Activated T-cell treated with anti-CD3 and anti-CD28 coated beads, Interleukin-2, amount 50 U/mL, for 24 hours (primary cell): ENCODE data around the gene BCL7A.

Source experiments
- DNase-seq: peaks from one replicate; pipeline ENCODE4 v3.0.0-alpha.2; 2020
- H3K27ac Mint-ChIP-seq: 2 replicates; pipeline ENCODE4 v1.8.0; 2020; ENCODE audit warnings: mild to moderate bottlenecking, mixed read lengths
- H3K27me3 Mint-ChIP-seq: 2 replicates; pipeline ENCODE4 v1.8.0; 2020; ENCODE audit warnings: mixed read lengths
- H3K36me3 Mint-ChIP-seq: 2 replicates; pipeline ENCODE4 v1.8.0; 2020; ENCODE audit warnings: low read depth, mixed read lengths
- H3K4me1 Mint-ChIP-seq: 2 replicates; pipeline ENCODE4 v1.8.0; 2020; ENCODE audit warnings: low read depth, mixed read lengths
- H3K4me3 Mint-ChIP-seq: 2 replicates; pipeline ENCODE4 v1.8.0; 2020; ENCODE audit warnings: mild to moderate bottlenecking, moderate library complexity, mixed read lengths
- H3K9me3 Mint-ChIP-seq: 2 replicates; pipeline ENCODE4 v1.8.0; 2020; ENCODE audit warnings: mixed read lengths

Gene BCL7A

DNA sequence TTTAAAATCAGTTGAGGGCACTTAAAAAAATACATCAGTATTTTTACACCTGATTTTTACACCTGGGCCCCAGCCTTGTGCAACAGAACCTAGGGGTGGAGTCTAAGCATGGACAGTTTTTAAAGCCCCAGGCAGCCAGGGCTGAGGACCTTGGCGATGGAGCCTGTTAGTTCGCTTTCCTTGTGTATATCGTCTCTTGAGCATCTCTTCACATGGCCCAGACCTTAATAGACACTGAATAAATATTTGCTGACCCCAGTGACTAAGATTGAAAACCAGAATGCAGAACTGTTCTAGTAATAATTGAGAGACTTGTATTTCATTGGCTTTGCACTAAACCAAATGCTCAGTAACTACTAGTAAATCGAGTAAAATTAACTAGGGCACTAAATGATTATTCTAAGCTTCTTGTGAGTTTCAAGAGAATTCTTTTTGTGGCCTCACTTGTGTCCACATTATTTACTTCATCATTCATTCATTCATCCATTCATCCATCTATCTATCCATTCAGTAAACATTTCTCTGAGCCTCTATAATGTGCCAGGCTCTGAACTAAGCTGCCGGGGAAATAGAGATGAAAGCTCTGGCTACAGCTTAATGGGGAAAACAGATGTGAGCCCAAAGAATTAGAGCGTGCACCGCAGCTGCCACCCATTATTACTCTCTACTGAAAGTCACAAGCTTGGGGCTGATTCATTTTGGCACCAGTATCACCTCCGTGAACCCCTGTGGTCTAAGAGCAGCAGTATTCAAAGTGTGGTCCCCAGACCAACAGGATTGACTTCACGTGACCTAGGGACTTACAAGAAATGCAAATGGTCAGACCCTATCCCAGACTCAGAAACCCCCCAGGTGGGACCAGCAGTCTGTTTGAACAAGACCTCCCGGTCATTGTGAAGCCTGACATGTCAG is 30.7 kb upstream of the BCL7A start:
- DNase-seq = peak; percentile 42
- peak overlapping the region; percentile 97 for H3K27ac Mint-ChIP-seq
- H3K4me3 Mint-ChIP-seq = peak overlapping the region; percentile 68
- no peaks in the 10 kb centered on the region for H3K9me3 Mint-ChIP-seq
- peaks cover 21% of the 10 kb centered on the region for H3K4me1 Mint-ChIP-seq
- peaks cover 3% of the 10 kb centered on the region for H3K27me3 Mint-ChIP-seq
- no peaks in the 10 kb centered on the region for H3K36me3 Mint-ChIP-seq

DNA sequence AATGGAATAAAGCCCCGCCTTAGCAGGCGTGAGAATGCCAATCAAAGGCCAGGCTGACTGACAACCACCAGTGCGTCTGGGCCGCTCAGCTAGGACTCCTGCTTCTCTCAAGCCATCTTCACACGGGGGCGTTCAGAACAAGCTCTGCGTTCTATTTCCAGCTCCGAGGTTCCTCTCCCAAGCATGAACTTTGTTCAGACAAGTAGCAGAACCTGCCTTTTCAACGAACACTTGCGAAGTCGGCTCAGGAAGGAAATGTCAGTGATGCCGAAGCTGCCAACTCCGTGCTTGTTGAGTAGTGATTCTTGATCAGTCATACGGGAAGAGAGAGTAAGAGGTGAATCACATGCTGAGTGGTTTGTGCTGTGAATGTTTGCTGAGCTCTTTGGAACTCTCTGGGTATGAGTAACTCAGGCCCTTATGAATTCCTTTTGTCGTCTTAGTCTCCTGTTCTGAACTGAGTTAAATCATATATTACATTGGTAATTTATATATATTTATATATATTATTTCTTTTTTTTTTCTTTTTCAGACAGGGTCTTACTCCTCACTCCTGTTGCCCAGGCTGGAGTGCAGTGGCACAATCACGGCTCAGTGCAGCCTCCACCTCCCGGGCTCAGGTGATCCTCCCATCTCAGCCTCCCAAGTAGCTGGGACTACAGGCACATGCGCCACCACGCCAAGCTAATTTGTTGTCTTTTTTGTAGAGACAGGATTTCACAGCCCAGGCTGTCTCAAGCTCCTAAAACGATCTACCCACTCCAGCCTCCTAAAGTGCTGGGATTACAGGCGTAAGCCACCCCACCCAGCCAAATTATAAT is 29.4 kb upstream of the BCL7A start:
- Mint-ChIP-seq H3K36me3 (no peaks in the 10 kb centered on the region), H3K27ac (peak overlapping the region; percentile 97), H3K27me3 (peaks cover 9% of the 10 kb centered on the region), H3K9me3 (no peaks in the 10 kb centered on the region), H3K4me3 (peak overlapping the region; percentile 68), H3K4me1 (peaks cover 21% of the 10 kb centered on the region)
- DNase-seq = peak; percentile 74

DNA sequence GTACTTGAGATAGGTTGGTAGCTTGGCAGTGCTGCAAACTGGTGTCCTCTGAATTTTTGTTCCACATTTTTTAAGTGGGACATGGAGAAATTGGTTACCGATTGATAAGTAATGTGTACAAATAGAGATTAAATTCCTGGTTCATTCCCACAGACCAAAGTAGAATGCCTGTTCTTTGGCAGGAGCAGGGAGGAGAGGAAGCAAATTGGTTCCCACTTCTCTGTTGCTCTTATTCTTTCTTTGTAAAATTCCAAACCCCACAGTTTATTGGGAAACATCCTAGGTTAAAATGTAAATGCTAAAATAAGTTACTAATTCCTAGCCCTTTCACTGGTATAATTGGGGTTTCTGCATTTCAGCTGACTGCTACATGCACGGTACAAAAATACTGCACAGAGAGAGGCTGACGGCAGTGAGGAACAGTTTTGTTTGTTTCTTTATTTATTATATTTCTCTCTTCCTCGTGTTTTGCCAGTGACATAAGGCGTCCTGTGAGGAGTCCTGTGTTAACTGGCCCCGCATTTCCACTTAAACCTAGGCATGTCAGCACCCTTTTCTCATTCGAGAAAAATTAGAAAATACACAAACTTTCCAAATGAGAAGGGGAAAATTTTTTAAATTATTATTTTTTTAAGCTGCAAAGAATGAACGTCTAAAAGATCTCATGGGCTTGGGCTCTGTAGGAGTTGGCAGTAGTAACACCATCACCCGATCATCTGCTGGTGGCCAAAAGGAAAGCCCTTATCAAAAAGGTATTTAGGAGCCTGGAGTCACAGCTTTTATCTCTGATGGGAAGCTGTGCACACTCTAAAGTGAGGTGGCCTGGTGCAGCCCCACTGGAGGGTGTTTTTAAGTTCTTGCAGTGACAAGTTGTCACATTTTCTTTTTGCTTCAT is 25.4 kb upstream of the BCL7A start:
- Mint-ChIP-seq H3K4me1 (peaks cover 12% of the 10 kb centered on the region), H3K4me3 (no peak overlapping the region), H3K27ac (no peak overlapping the region), H3K27me3 (peaks cover 9% of the 10 kb centered on the region), H3K9me3 (peaks cover 3% of the 10 kb centered on the region), H3K36me3 (no peaks in the 10 kb centered on the region)
- no peak for DNase-seq

DNA sequence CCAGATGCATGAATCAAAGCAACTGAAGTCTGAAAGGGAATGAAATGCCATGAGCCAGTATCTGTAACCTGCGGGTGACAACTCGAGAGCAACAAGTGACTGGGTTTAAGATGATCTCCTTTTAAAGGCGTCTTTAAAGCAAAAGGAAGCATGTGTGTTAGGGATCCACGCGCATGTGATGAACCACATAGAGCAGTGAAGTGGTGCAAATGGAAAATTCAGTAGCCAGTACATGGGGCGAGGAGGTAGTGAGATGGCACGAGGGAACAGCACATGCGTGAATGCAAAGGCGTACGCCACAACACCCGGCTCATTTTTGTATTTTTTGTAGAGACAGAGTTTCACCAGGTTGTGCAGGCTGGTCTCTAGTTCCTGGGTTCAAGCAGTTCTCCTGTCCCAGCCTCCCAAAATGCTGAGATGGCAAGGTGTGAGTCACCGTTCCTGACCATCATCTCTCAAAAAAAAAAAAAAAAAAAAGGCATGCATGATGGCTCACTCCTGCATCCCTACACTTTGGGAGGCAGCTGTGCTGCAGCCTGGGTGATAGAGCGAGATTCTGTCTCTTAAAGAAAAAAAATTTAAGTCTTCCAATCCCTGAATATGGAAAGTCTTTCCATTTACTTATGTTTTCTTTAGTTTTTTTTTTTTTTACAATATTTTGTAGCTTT is 24.6 kb upstream of the BCL7A start:
- H3K9me3 Mint-ChIP-seq = peaks cover 3% of the 10 kb centered on the region
- no peak overlapping the region for H3K27ac Mint-ChIP-seq
- no peaks in the 10 kb centered on the region for H3K36me3 Mint-ChIP-seq
- H3K4me3 Mint-ChIP-seq = no peak overlapping the region
- H3K27me3 Mint-ChIP-seq = peaks cover 9% of the 10 kb centered on the region
- DNase-seq = no peak
- peaks cover 4% of the 10 kb centered on the region for H3K4me1 Mint-ChIP-seq

DNA sequence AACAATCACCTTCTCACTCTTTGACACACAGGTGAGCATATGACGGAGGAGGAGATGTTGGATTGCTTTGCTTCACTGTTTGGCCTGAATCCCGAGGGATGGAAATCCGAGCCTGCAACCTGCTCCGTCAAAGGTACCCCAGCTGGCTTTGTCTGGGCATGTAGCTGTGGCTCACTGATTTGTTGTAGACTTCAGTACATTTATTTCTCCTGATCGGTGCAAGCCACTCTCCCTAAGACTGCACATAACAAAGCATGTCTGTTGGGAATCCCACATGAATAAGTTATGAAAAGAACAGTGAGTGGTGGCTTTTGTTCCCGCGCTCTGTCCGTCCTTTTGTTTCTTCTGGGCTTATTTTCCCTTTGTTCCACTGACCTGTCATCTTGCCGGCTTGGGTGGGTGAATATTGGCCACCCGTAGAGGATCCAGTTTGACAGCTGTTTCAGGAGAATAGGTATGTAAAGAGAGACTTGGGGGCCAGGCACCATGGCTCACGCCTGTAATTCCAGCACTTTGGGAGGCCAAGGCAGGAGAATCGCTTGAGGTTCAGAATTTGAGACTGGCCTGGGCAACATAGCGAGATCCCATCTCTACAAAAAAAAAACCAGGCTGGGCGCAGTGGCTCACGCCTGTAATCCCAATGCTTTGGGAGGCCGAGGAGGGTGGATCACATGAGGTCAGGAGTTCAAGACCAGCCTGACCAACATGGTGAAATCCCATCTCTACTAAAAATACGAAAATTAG is 20.0 kb upstream of the BCL7A start:
- Mint-ChIP-seq H3K4me3 (no peak overlapping the region), H3K36me3 (no peaks in the 10 kb centered on the region), H3K4me1 (peaks cover 24% of the 10 kb centered on the region), H3K27me3 (peaks cover 18% of the 10 kb centered on the region), H3K9me3 (peaks cover 3% of the 10 kb centered on the region), H3K27ac (no peak overlapping the region)
- no peak for DNase-seq

- no peak for DNase-seq
- Mint-ChIP-seq H3K36me3 (no peaks in the 10 kb centered on the region), H3K9me3 (peaks cover 3% of the 10 kb centered on the region), H3K4me3 (no peak overlapping the region), H3K27ac (no peak overlapping the region), H3K27me3 (peaks cover 15% of the 10 kb centered on the region), H3K4me1 (peaks cover 27% of the 10 kb centered on the region)
Observed at GRCh38 chr12:122003651-122004611, 17.8 kb upstream of the BCL7A start.

DNA sequence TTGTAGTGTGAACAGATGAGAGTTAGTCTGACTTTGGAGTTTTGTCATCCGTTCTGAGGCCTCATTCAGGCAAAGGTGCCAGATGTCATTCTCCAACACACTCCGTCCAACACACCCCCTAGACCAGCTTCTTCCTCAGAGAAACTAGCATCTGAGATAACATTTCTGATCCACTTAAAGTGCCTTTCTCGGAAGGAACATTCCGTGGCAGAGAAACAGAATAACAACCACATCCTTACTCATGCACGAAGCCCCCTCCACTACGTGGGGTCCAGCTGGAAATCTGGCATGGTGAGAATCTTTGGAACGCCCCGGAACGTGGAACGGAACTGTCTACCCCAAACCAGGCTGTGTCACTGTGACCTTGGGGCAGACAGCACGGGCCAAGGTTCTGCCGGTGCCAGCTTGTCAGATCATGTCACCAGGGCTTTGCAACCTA is 17.0 kb upstream of the BCL7A start:
- Mint-ChIP-seq H3K36me3 (no peaks in the 10 kb centered on the region), H3K27me3 (peaks cover 15% of the 10 kb centered on the region), H3K9me3 (peaks cover 1% of the 10 kb centered on the region), H3K27ac (no peak overlapping the region), H3K4me3 (no peak overlapping the region), H3K4me1 (peaks cover 27% of the 10 kb centered on the region)
- DNase-seq = no peak

DNA sequence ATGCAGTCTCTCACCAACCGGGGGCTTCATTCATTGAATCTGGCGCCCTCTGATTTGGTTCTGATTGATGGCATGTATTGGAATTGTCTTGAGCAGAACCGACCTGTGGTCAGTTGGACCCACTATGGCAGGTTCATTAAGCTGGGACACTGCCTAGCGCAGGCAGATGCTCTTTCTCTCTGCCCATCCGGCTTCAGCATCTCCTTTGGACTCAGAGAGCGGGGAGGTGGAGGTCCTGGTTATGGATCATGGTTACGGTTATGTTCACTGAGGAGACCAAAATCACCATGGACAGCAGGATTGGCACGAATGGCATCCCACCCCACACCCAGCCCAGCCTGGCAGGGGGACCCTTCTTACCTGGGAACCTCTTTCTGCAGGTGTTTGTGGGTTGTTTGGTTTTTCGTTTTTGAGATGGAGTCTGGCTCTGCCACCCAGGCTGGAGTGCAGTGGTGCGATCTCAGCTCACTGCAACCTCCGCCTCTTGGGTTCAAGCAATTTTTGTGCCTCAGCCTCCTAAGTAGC is 16.4 kb upstream of the BCL7A start:
- no peak for DNase-seq
- Mint-ChIP-seq H3K36me3 (no peaks in the 10 kb centered on the region), H3K4me3 (no peak overlapping the region), H3K9me3 (no peaks in the 10 kb centered on the region), H3K27me3 (peaks cover 15% of the 10 kb centered on the region), H3K27ac (no peak overlapping the region), H3K4me1 (peaks cover 27% of the 10 kb centered on the region)

DNA sequence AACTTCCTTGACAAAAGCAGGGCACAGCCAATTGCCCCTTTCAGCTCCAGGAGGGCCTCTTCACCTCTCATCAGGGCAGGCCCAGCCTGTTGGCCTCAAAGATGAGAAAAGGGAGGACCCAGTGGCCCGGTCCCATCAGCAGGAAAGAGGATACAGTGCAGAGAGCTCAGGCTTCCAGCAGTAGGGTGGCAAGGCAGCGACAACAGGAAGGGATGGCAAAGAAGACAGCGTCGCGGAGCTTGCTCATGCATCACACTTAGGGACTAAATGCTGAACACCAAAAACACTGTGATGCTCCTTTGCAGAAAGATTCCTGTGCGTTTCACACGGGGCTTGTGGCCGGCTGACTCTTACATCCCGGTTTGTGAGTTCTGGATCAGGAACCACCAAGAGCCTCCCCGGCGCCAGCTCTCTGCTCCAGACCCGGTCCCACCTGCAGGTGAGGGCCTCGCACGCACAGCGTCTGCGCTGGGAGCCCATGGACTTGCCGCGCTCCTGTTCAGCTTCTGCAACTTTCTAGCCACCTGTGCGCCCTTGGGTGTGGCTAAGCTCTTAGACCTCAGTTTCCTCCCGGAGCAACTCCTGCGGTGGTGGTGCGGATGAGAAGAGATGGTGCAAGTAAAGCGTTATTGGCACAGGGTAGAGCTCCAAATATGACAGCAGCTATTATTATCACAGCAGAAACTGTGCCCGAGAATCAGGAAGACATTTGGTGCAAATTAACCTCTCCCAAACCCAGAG is 15.3 kb upstream of the BCL7A start:
- Mint-ChIP-seq H3K36me3 (no peaks in the 10 kb centered on the region), H3K4me3 (no peak overlapping the region), H3K4me1 (peaks cover 27% of the 10 kb centered on the region), H3K9me3 (no peaks in the 10 kb centered on the region), H3K27me3 (peaks cover 15% of the 10 kb centered on the region), H3K27ac (no peak overlapping the region)
- DNase-seq = peak; percentile 47

- Mint-ChIP-seq H3K4me3 (no peak overlapping the region), H3K9me3 (no peaks in the 10 kb centered on the region), H3K4me1 (peaks cover 19% of the 10 kb centered on the region), H3K27me3 (peaks cover 7% of the 10 kb centered on the region), H3K36me3 (no peaks in the 10 kb centered on the region), H3K27ac (no peak overlapping the region)
- DNase-seq = no peak
Observed at GRCh38 chr12:122009741-122010140, 11.9 kb upstream of the BCL7A start.

DNA sequence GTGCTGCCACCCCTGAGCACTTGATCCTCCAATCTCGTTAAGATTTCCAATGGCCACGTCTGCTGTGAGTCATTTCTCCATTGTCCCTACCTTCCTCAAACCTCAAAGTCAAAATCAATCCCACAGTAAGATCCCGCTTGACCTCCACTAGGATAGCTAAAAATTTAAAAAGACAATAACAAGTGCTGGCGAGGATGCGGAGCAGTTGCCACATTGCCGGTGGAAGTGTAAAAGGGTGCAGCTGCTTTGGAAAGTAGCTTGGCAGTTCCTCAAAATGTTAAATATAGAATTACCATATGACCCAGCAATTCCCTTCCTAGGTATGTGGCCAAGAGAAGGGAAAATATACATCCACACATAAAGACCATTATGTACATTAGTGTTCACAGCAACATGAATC is 9.5 kb upstream of the BCL7A start:
- H3K36me3 Mint-ChIP-seq = no peaks in the 10 kb centered on the region
- no peak overlapping the region for H3K4me3 Mint-ChIP-seq
- no peak overlapping the region for H3K27ac Mint-ChIP-seq
- no peak for DNase-seq
- H3K4me1 Mint-ChIP-seq = peaks cover 3% of the 10 kb centered on the region
- no peaks in the 10 kb centered on the region for H3K27me3 Mint-ChIP-seq
- H3K9me3 Mint-ChIP-seq = no peaks in the 10 kb centered on the region

GRCh38 chr12:122013136-122013535 is 8.5 kb upstream of the BCL7A start:
- Mint-ChIP-seq H3K4me3 (no peak overlapping the region), H3K4me1 (peaks cover 3% of the 10 kb centered on the region), H3K36me3 (no peaks in the 10 kb centered on the region), H3K9me3 (no peaks in the 10 kb centered on the region), H3K27ac (no peak overlapping the region), H3K27me3 (no peaks in the 10 kb centered on the region)
- no peak for DNase-seq
